ENCODE results near the gene HAND2. TPM values are rescaled to one million over a fixed set of nuclear protein-coding genes. Genes with fewer than 3 reads are reported as not detected.

HAND2 gene
- total and polyA plus RNA-seq, 4 donors: 0.06 to 0.77 (median 0.21) TPM

- H3K4me3 ChIP-seq: no peak overlapping the region
- H3K36me3 ChIP-seq (ENCODE audit: control insufficient read depth in 4 of 4, insufficient read depth in 4 of 4, low read length in 4 of 4): no peaks in the 10 kb centered on the region
- no peaks in the 10 kb centered on the region for H3K27me3 ChIP-seq (ENCODE audit: control insufficient read depth in 3 of 3, insufficient read depth in 3 of 3, low read length in 2 of 3)
- no peak overlapping the region for H3K9ac ChIP-seq (ENCODE audit: insufficient read depth in 1 of 2, low read length in 2 of 2)
- H3K9me3 ChIP-seq (ENCODE audit: control insufficient read depth in 4 of 4, insufficient read depth in 3 of 4, low read length in 3 of 4): no peaks in the 10 kb centered on the region
- H3K4me1 ChIP-seq (ENCODE audit: control insufficient read depth in 5 of 5, insufficient read depth in 5 of 5, low read length in 5 of 5): no peaks in the 10 kb centered on the region
- no peak overlapping the region for H3K27ac ChIP-seq (ENCODE audit: low read depth in 1 of 2, low read length in 1 of 2)
- ATAC-seq (ENCODE audit: insufficient read depth, low FRiP score) (no peak), DNase-seq (no peak)
- TF ChIP-seq, protein P1, sequence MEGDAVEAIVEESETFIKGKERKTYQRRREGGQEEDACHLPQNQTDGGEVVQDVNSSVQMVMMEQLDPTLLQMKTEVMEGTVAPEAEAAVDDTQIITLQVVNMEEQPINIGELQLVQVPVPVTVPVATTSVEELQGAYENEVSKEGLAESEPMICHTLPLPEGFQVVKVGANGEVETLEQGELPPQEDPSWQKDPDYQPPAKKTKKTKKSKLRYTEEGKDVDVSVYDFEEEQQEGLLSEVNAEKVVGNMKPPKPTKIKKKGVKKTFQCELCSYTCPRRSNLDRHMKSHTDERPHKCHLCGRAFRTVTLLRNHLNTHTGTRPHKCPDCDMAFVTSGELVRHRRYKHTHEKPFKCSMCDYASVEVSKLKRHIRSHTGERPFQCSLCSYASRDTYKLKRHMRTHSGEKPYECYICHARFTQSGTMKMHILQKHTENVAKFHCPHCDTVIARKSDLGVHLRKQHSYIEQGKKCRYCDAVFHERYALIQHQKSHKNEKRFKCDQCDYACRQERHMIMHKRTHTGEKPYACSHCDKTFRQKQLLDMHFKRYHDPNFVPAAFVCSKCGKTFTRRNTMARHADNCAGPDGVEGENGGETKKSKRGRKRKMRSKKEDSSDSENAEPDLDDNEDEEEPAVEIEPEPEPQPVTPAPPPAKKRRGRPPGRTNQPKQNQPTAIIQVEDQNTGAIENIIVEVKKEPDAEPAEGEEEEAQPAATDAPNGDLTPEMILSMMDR (IDR thresholded peaks at IDR 0.05; ENCODE audit: control extremely low read depth, extremely low read depth): no peak
- 91 to 95% methylated on average over 4 of the region's 4 CpGs for WGBS, 2 donors
These were observed 51.1 kb downstream of the HAND2 start for GRCh38 chr4:173478913-173479283.

DNA sequence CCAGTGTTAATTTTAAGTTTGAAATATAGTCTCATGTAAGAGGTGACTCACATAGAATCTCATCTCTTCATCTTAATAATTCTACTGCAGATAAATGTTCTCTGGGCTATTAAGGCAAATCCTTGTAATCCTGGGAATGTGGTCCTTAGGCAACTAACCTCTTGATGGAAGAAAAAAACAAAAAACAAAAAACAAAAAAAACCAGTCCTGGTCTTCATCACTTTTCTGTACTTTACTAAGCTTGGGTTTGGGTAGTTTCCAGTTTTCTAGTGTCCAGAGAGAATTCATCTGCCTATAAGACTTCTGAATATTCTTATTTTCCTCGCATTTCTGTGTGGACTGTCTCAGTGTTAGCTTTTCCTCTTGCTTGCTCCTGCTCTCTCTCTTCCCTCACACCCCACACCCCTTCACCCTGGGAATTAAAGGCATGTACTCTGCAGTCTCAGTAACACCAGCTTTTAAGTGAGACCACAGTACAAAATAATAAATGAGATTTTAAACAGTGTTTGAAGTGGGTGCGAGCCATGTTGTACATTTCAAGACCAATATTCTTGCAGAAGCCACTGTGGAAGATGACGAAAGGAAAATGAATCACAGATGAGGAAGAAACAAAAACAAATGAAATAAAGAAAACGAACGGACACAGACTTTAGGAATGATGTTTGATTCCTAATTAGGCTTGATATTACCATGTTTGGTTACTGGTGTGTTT lies 51.7 kb downstream of the HAND2 start:
- TF ChIP-seq, protein P1 (IDR thresholded peaks at IDR 0.05; ENCODE audit: control extremely low read depth, extremely low read depth): no peak
- H3K4me1 ChIP-seq (ENCODE audit: control insufficient read depth in 5 of 5, insufficient read depth in 5 of 5, low read length in 5 of 5): no peaks in the 10 kb centered on the region
- H3K4me3 ChIP-seq: no peak overlapping the region
- H3K27me3 ChIP-seq (ENCODE audit: control insufficient read depth in 3 of 3, insufficient read depth in 3 of 3, low read length in 2 of 3): no peaks in the 10 kb centered on the region
- no peak overlapping the region for H3K9ac ChIP-seq (ENCODE audit: insufficient read depth in 1 of 2, low read length in 2 of 2)
- ATAC-seq (ENCODE audit: insufficient read depth, low FRiP score): no peak
- no peaks in the 10 kb centered on the region for H3K36me3 ChIP-seq (ENCODE audit: control insufficient read depth in 4 of 4, insufficient read depth in 4 of 4, low read length in 4 of 4)
- H3K9me3 ChIP-seq (ENCODE audit: control insufficient read depth in 4 of 4, insufficient read depth in 3 of 4, low read length in 3 of 4): no peaks in the 10 kb centered on the region
- H3K27ac ChIP-seq (ENCODE audit: low read depth in 1 of 2, low read length in 1 of 2): no peak overlapping the region
- no peak for DNase-seq
- 80 to 88% methylated on average over 5 of the region's 5 CpGs for WGBS, 2 donors

DNA sequence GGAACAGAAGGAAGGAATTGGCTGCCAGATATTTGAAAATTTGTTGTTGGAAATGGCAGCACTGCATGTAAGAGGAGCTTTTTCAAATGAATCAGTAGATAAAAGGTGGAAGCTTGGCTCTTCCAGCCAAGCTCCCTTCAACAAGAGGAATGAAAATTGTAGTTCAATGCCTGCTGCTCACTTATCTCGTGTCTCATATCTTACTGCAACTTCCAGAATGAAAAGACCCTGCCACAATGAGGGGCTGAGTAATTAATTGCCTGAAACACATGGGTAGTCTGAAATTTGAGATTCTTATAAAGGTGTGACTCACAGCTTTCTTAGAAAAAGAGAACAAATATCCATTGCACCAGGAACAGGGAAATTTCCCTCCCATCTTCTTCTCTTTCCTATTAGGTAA lies 53.0 kb downstream of the HAND2 start:
- ATAC-seq (ENCODE audit: insufficient read depth, low FRiP score): no peak
- H3K27ac ChIP-seq (ENCODE audit: low read depth in 1 of 2, low read length in 1 of 2): no peak overlapping the region
- no peaks in the 10 kb centered on the region for H3K9me3 ChIP-seq (ENCODE audit: control insufficient read depth in 4 of 4, insufficient read depth in 3 of 4, low read length in 3 of 4)
- WGBS, 2 donors: 54 to 83% methylated on average over 1 of the region's 1 CpG
- no peak overlapping the region for H3K9ac ChIP-seq (ENCODE audit: insufficient read depth in 1 of 2, low read length in 2 of 2)
- TF ChIP-seq, protein P1 (IDR thresholded peaks at IDR 0.05; ENCODE audit: control extremely low read depth, extremely low read depth): no peak
- no peaks in the 10 kb centered on the region for H3K4me1 ChIP-seq (ENCODE audit: control insufficient read depth in 5 of 5, insufficient read depth in 5 of 5, low read length in 5 of 5)
- no peak overlapping the region for H3K4me3 ChIP-seq
- no peaks in the 10 kb centered on the region for H3K36me3 ChIP-seq (ENCODE audit: control insufficient read depth in 4 of 4, insufficient read depth in 4 of 4, low read length in 4 of 4)
- no peak for DNase-seq
- no peaks in the 10 kb centered on the region for H3K27me3 ChIP-seq (ENCODE audit: control insufficient read depth in 3 of 3, insufficient read depth in 3 of 3, low read length in 2 of 3)

Other genes starting within 250 kb of the HAND2 start
- gene HMGB2, start 195.9 kb downstream of the HAND2 start, total RNA-seq: 10 to 100 TPM; 57.9 to 84.4 TPM
- 100 to 1,000 TPM; 126 to 187 TPM for gene HMGB2, start 195.9 kb downstream of the HAND2 start, polyA plus RNA-seq
- 10 to 100 TPM; 10.8 to 14.4 TPM for gene SAP30, start 159.3 kb downstream of the HAND2 start, total RNA-seq
- gene SAP30, start 159.3 kb downstream of the HAND2 start, polyA plus RNA-seq: 10 to 100 TPM in 1 of 2 donors, 1 to 10 TPM in 1; 5.1 to 25.2 TPM
- gene SCRG1, start 131.1 kb downstream of the HAND2 start, total RNA-seq: under 1 TPM; 0.06 to 0.64 TPM
- gene SCRG1, start 131.1 kb downstream of the HAND2 start, polyA plus RNA-seq: under 1 TPM; 0.06 to 0.20 TPM